Thoracic aorta (tissue), 2 donors: ENCODE results near the gene RNF222. TPM values are rescaled to one million over a fixed set of nuclear protein-coding genes. Genes with fewer than 3 reads are reported as not detected.
"Not testable (repeated sequence)": the region's sequence is repeated elsewhere in the genome, so short reads cannot be mapped to it uniquely, and the experiment has no call there.

Experiments used
- ATAC-seq: fragments of 150-250 bp; one replicate; pipeline ENCODE4 v1.8.0; 2017; ENCODE audit warnings: low read depth; ENCODE audit not compliant: insufficient number of reproducible peaks, low FRiP score
- DNase-seq: peaks from one replicate; pipeline ENCODE4 v3.0.0-alpha.2; 2020; ENCODE audit warnings: low spot score
- H3K27ac ChIP-seq, 2 donors: fragments of 200-600 bp; sonication (generic); 1 replicate in 1 of 2; 2 replicates in 1 of 2; pipeline ENCODE4 v1.5.1; 2016; ENCODE audit warnings: mild to moderate bottlenecking in 2 of 2, moderate library complexity in 2 of 2
- H3K27me3 ChIP-seq: fragments of 200-600 bp; sonication (generic); replicated peaks from 2 replicates; pipeline ENCODE4 v1.6.0; 2016; ENCODE audit warnings: mild to moderate bottlenecking; ENCODE audit not compliant: insufficient read depth
- H3K36me3 ChIP-seq: fragments of 200-600 bp; sonication (generic); one replicate; pipeline ENCODE4 v1.5.1; 2016
- H3K4me1 ChIP-seq, 2 donors: fragments of 200-600 bp; sonication (generic); 1 replicate in 1 of 2; 2 replicates in 1 of 2; pipeline versions ENCODE4 v1.5.1 to v1.6.0; 2016; ENCODE audit warnings: low read depth in 2 of 2, mild to moderate bottlenecking in 1 of 2; ENCODE audit not compliant: control insufficient read depth in 1 of 2
- H3K4me3 ChIP-seq: fragments of 200-600 bp; sonication (generic); 2 replicates; pipeline ENCODE4 v1.5.1; 2016; ENCODE audit warnings: mild to moderate bottlenecking
- H3K9me3 ChIP-seq: fragments of 200-600 bp; sonication (generic); 2 replicates; pipeline ENCODE4 v1.5.1; 2016
- CTCF ChIP-seq: fragments of 200-600 bp; sonication (generic); IDR thresholded peaks from one replicate; pipeline ENCODE4 v1.5.1; 2019; ENCODE audit warnings: antibody characterized with exemption
- total RNA-seq, 2 donors: library from RNA; depleted of rRNA; stranded (reverse); fragments of >200 nt; gene quantifications; one replicate each; pipeline versions ENCODE4 v1.1.0 to v1.2.3, GENCODE V29; 2016

Gene RNF222
- total RNA-seq, 2 donors from 2014 or later, result 0.56 TPM; not detected in 1

GRCh38 chr17:8382052-8382879, 15.4 kb downstream of the RNF222 start:
- peaks cover 11 to 43% of the 10 kb centered on the region in 2 donors for H3K4me1 ChIP-seq
- no peak for ATAC-seq
- no peak for DNase-seq
- H3K36me3 ChIP-seq, result peaks cover 28% of the 10 kb centered on the region
- peak overlapping the region; percentile 97 for H3K4me3 ChIP-seq
- no peaks in the 10 kb centered on the region for H3K9me3 ChIP-seq
- H3K27me3 ChIP-seq, result no peaks in the 10 kb centered on the region
- TF ChIP-seq CTCF, result no peak
- peak overlapping the region; percentile 59 to 74 for H3K27ac ChIP-seq

- Histone ChIP-seq H3K27ac (no peak overlapping the region), H3K27me3 (no peaks in the 10 kb centered on the region), H3K9me3 (no peaks in the 10 kb centered on the region), H3K36me3 (peaks cover 28% of the 10 kb centered on the region), H3K4me3 (no peak overlapping the region), H3K4me1 (peaks cover 18 to 50% of the 10 kb centered on the region in 2 donors)
- ATAC-seq (no peak), DNase-seq (no peak)
- TF ChIP-seq CTCF, result no peak
Measured at GRCh38 chr17:8380049-8380448, 17.6 kb downstream of the RNF222 start.

GRCh38 chr17:8378117-8378516, 19.5 kb downstream of the RNF222 start:
- not testable (repeated sequence) for H3K27ac ChIP-seq, DNase-seq, H3K4me3 ChIP-seq, H3K9me3 ChIP-seq, ATAC-seq, H3K27me3 ChIP-seq
- H3K4me1 ChIP-seq, result peaks cover 14 to 37% of the 10 kb centered on the region in 2 donors
- peaks cover 28% of the 10 kb centered on the region for H3K36me3 ChIP-seq

- DNase-seq (no peak), ATAC-seq (no peak)
- TF ChIP-seq CTCF, result no peak
- Histone ChIP-seq H3K27ac (no peak overlapping the region), H3K4me3 (no peak overlapping the region), H3K27me3 (no peaks in the 10 kb centered on the region), H3K36me3 (peaks cover 28% of the 10 kb centered on the region), H3K4me1 (peaks cover 14 to 37% of the 10 kb centered on the region in 2 donors), H3K9me3 (no peaks in the 10 kb centered on the region)
Measured at GRCh38 chr17:8377422-8377821, 20.2 kb downstream of the RNF222 start.

- DNase-seq (peak; percentile 51), ATAC-seq (peak; percentile 80)
- H3K9me3 ChIP-seq, result no peaks in the 10 kb centered on the region
- peak within 1 kb of the TSS; percentile 64 to 69 for H3K27ac ChIP-seq
- peak; percentile 58 for TF ChIP-seq CTCF
- peak within 1 kb of the TSS; percentile 84 for H3K4me3 ChIP-seq
- H3K36me3 ChIP-seq, result peaks cover 28% of the 10 kb centered on the region
- no peaks in the 10 kb centered on the region for H3K27me3 ChIP-seq
- peaks cover 7 to 27% of the 10 kb centered on the region in 2 donors for H3K4me1 ChIP-seq
Measured at GRCh38 chr17:8376271-8377067, 21.2 kb downstream of the RNF222 start, which contains the start of gene KRABD2. Gene KRABD2 (minus strand): TSS chr17:8376704.
